WI38 (cell line): Measurements from ENCODE around the gene TUBG2.

Source experiments
- H3K4me3 ChIP-seq: 2 replicates; pipeline ENCODE4 v1.5.1; 2011; ENCODE audit warnings: low read depth, mild to moderate bottlenecking, control low read depth, low read length
- CTCF ChIP-seq: IDR thresholded peaks from 2 replicates; pipeline ENCODE4 v1.5.1; 2012; ENCODE audit warnings: low read depth, mild to moderate bottlenecking, control low read depth, low read length

Gene TUBG2

DNA sequence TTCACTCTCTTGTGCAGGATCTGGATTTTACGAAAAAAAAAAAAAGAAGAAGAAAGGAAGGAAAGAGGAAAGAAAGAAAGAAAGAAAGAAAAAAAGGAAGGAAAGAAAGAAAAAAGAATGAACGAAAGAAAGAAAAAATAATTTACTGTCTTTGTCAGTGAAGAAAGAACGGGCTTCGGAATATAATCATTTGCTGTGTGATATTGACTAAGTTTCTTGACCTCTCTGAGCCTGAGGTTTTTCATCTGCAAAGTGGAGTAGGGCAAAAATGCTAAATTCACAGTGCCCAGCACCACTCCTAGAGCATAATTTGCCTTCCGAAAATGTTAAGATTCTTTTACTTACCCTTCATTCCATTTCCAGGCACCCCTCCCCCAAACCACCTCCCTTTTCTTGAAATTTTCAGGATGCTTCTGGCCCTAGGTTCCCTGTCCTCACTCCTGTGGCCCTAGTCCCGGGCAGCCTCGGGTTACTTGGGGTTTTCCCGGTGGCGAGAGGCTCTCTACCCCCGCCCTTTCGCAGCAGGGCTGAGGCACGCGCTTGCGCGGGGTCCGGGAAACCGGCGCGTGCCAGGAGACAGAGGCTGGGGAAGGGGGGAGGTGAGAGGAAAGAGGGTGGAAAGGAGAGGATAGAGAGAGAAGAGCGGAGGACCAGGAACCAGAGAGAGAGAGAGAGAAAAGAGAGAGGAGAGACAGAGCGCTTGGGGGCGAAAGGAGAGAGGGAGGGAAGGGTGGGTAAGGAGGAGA, 23.1 kb downstream of the TUBG2 start, which contains the start of gene CNTNAP1:
TSS of gene CNTNAP1 (plus strand) at position 556 of the 746 bp plus-strand sequence. CDS start 299 bp downstream, outside the sequence.
- TF ChIP-seq CTCF, result no peak
- peak within 1 kb of the TSS; percentile 73 for H3K4me3 ChIP-seq

DNA sequence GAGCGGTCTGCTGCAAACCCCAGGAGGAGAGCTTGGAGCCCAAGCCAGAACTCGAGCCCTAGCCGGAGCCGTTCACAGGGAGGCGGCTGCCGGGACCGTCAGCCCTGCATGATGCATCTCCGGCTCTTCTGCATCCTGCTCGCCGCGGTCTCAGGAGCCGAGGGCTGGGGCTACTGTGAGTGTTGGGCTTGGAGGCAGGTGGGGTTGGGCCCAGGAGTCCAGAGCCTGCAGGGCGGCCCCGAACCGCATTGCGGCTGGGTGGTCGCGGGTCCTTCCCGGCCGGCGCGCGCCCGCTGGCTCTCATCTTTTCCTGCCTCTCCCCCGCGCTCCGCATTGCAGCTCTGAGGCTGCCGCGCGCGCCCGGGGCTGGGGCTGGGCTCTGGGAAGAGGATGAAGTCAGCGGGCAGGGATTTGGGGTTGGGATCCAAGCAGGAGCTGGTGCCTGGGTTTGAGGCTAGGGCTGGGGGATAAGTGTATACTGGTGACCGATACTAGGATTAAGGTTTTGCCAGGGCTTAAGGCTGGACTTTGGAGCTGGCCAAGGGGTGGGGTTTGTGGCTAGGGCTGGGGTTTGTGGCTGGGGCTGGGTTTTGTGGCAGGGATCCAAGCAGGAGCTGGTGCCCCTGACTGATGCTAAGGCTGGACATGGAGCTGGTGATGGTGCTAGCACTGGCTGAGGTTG, 23.8 kb downstream of the TUBG2 start:
- H3K4me3 ChIP-seq, result peak overlapping the region; percentile 73
- no peak for TF ChIP-seq CTCF

DNA sequence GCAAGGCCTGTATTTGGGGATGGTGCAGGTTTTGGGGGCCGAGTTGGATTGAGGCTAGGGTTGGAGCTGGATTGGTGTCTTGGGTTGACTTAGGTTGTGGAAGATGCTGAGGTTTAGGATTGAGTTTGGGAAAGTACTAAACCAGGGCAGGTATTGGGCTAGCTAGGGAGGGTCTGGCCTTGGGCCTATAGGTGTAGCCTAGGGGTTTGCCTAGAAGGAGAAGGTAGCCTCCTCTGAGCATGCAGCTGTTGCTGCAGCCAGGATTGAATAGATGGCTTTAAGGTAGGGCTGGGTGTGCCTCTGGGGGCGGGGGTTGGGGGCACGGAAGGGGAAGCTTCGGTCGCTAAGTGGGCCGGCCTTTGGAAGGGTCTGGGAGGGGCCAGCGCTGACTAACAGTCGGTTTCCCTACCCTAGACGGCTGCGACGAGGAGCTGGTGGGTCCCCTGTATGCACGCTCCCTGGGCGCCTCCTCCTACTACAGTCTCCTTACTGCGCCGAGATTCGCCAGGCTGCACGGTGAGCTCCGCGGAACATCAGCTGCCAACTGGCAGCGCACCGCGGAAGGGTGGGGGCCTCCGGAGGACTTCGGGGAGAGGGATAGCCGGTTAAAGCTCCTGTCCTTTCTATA, 24.4 kb downstream of the TUBG2 start:
- peak overlapping the region; percentile 73 for H3K4me3 ChIP-seq
- no peak for TF ChIP-seq CTCF

- TF ChIP-seq CTCF, result no peak
- H3K4me3 ChIP-seq, result no peak overlapping the region
These were observed 26.0 kb downstream of the TUBG2 start for GRCh38 chr17:42684929-42685556.

DNA sequence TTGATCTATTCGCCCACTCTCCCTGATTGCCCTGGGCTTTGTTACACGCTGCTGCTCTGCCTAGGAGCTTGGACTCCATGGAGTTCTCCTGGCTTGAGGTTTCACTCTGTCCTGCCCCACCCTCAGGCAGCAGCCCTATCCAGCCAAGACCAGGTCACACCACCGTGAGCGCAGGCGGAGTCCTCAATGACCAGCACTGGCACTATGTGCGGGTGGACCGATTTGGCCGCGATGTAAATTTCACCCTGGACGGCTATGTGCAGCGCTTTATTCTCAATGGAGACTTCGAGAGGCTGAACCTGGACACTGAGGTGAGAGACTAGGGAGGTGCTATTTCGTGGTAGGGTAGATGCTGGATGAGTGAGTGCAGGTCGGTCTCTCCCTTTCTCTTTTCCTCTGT, 26.7 kb downstream of the TUBG2 start:
- no peak overlapping the region for H3K4me3 ChIP-seq
- no peak for TF ChIP-seq CTCF

- H3K4me3 ChIP-seq, result no peak overlapping the region
- TF ChIP-seq CTCF, result no peak
These were observed 27.5 kb downstream of the TUBG2 start for GRCh38 chr17:42686520-42687128.
